Epidermal melanocyte (primary cell): Measurements from ENCODE around the gene BNIP1.

Source experiments
- DNase-seq: peaks from one replicate; pipeline ENCODE4 v3.0.0; 2011; ENCODE audit warnings: low spot score; ENCODE audit not compliant: insufficient read length

Gene BNIP1

DNA sequence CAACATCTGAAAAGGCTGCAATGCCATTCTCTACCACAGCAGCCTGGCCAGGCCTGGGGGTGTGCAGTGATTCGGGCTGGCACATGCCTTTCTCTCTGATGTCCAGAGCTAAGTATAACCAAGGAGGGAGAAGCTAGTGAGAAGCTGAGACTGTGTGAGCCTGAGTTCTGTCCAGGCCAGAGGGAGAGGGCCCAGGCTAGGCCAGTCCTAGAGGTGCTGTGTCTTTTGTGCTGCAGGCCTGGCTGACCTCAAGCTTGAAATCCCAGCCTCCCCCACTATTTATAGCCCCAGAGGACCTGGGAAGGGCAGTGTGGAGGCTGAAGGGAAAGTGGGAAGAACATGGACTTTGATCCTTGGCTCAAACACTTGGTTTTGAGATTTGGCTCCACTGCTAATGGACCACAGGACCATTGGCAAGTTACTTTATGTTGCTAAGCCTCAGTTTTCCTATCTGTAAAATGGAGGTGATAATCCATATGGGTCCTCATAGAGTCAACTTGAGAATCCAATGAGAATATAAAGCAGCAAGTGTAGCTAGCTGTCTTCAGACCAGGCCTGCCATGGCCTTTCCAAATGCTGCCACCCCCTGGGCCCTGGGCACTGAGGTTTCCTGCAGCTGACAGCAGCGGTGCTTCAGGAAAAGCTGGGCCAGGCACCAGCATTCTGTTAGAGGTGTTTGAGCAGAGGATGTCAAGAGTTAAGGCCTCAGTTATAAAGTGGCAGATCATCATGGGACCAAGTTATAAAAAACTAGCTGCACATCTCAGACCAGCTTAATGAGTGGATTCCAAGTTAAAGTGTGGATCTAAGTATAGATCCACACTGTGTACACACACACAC lies 21.1 kb downstream of the BNIP1 start:
- DNase-seq: no peak

DNA sequence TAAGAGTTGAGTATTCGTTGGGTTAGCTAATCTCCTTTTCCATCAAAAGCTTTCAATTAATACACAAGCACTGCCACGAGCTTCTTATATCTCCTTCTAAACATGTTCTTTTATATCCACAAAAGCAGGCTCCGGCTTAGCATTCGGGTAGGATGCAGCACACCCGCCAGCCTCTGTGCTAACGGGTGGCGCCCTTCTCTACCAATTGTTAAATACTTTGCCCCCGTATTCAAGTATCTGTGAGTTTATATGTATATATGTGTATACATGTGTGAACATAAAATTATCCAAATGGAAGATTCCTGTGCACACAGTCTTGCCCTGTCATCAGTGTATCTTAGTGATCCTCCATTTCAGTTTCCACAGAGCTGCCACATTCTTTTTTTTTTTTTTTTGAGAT lies 27.8 kb downstream of the BNIP1 start:
- DNase-seq: no peak

DNA sequence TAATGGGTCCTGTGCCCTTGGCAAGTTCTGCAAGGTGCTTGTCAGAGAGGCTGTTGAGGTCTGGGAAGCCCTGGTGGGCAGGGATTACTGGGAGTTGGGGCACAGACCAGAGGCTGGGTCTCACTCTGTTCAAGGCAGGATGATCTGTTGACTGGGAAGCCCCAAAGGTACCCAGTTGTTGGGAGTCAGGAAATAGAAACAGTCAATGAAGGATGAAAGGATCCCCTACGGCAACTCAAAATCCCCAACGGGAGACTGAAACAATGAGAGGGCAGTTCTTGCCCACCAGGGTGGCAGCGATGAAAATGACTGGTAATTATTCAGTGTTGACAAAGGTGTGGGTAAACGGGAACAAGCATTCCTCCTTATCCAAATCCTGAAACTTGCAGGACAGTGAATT lies 31.2 kb downstream of the BNIP1 start:
- DNase-seq: no peak

DNA sequence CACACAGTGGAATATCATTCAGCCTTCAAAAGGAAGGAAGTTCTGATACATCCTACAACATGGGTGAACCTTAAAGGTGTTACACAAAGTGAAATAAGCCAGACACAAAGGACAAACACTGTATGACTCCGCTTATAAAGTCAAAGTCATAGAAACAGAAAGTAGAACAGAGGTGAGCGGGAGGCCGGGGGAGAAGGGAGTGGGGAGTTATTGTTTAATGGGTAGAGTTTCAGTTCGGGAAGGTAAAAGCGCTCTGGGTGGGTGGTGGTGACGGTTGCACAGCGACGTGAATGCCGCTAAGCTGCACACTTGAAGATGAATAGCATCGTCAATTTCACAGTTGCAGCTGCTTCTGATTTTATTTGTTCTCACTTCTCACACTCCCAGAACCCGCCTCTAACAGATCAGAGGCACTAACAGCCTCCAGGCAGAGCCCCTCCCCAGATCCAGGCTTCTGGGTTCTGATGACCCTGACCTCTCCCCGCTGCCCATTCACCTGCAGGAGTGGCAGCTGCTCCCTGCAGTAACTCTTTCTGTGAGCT lies 34.1 kb downstream of the BNIP1 start:
- no peak for DNase-seq

DNA sequence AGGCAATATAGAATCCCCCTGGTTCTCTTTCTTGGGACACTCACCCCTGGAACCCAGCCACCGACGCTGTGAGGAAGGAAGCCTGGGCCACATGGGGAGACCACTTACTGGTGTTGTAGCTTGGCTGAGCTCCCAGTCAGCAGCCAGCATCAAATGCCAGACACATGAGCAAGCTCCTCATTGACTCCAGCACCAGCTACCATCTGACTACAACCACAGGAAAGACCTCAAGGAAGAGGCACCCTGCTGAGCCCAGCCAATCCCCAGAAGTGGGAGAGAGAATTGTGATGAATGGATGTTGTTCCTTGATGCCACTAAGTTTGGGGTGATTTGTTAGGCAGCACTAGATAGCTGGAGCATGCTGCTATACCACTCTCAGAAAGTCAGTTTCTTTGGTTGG lies 36.0 kb downstream of the BNIP1 start:
- no peak for DNase-seq

DNA sequence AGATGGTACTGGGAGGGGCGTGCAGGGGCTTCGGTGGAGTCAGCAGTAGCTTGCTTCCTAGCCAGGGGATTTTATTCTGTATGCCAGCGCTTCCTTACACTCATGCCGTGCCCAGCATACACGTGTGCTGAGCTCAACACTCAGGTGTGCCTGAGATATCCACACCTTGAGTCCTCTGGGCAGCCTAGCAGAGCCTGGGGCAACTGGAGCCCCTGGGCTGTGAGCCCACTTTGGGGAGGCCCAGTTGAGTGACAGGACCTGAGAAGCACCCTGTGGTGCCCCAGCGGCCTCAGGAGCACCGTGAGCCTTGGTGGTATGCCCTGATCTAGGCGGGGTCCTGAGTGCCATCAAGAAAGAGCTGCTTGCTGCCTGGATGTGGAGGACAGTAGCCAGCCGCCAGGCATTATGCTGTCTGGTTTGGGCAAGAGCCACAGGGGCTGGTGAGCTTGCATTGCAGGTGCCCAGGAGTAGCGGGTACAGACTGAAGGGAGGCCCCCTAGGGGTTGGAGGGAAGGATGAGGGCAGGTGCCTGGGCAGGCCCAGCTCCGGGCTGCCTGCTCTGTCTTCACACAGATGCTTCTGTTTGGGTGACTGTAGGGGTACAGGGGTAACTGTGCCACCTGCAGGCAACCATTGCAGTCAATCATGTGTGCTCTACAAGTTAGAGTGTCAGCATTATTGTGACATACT lies 42.9 kb downstream of the BNIP1 start:
- DNase-seq: no peak

DNA sequence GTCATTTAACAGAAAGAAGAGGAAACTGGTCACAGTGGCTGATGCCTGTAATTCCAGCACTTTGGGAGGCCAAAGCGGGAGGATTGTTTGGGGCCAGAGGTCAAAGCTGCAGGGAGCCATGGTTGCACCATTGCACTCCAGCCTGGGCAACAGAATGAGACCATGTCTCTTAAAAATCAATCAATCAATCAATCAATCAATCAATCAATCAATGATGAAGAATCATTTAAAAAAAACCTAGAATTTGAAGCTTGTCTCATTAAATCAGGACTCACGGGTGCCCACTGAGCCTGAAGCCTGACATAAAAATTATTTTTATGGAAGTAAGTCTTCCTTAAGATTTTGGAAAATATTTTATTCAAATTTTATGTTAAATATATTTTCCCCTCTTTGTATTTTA lies 43.9 kb downstream of the BNIP1 start:
- no peak for DNase-seq

DNA sequence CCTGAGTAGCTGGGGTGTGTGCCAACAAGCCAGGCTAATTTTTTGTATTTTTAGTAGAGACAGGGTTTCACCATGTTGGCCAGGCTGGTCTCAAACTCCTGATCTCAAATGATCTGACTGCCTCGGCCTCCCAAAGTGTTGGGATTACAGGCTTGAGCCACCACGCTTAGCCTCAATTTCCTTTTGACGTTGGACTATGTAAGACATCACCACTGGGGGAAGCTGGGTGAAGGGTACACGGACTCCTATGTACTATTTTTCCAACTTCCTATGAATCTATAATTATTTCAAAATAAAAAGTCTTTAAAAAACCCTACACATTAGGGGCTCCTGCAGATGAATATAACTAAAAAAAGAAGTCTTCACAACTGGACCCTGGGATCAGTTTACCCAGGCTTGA lies 46.7 kb downstream of the BNIP1 start:
- DNase-seq: no peak

DNA sequence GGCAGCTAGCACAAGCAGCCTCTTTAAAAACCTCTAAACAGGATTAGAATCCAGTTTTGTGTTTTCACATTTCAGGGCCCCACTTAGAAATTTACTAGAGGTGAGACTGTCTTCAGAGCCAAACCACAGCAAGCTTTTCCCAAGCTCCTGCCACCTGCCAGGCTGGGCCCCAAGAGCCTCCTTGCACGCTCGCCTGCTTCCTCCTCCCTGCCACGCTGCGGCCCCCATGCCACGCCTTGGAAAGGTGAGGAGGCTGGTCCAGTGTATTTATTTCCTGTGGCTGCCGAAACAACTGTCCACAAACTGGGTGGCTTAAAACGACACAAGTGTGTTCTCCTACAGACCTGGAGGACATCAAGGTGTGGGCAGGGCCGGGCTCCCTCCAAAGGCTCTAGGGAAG lies 47.2 kb downstream of the BNIP1 start:
- DNase-seq: no peak

DNA sequence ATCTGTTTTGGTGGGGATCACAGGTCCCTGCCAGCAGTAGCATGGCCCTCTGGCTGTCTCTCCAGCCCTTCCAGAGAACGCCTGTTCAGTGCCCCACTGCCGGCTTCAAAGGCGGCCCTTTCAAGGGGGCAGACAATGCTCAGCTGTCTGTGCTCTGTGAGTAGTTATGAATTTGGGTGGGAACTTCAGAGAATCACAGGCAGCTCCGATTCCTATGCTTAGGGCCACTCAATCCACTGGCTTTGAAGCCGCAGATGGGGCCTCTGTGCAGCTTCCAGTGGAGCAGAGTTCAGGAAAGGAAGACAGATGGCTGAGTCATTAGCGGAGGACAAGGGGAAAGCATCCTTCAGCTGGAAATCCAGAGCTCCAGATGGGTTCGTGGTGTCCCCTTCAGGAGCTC lies 48.2 kb downstream of the BNIP1 start:
- DNase-seq: no peak

DNA sequence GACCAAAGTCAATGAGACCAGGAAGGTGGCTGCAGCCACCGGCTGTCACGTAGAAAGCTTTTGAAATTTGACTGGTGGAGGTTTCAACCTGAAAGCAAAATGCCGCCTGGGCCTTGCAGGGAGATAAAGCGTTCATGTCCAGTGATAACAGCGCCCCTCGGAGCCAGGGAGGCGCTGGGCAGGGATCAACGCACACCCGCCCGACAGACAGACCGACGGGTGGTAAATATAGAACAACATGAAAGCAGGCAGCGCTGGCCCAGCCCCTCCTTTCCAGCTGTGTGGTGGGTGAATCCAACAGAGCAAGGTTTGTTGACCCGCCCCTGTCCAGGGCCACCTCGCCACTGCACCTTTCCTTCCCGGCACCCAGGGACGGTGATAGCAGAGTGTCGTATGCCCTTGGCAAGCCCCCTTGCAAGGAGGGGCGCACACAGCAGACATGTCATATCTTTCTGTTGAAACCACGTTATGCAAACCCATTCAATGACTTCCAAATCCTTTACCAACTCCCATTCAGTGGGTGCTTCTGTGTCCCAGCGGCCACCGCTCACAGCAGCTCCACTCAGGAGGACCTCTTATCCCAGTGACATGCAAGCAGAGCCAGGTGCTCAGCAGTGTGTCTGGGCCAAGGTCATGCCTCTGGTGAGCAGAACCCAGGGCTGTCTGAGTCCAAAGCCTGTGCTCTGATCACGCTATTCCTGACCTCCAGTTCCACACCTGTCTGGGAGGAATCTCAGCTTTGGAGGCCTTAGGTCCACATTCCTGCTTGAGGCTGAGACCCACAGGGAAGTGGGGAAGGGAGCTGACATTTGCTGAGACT lies 52.0 kb downstream of the BNIP1 start:
- DNase-seq: no peak

DNA sequence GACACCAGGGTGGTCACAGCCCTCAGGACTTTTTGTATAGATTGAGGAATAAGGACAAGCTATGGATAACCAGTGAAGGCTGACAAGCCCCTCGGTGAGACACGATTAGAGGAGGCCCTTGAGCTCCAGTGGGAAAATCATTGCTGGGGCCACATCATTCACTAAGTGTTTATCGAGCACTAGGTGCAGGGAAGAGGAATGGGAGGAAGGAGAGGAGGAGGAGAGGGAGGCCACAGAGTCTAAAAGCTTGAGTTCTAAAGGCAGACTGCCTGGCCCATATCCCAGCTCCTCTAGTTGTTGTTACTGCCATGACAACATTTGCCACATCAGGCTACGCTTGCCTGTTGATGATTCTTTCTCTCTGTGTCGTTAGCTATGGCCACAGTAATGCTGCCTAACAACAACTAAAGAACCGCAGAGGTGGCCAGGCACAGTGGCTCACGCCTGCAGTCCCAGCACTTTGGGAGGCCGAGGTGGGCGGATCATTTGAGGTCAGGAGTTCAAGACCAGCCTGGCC lies 53.1 kb downstream of the BNIP1 start:
- DNase-seq: no peak

DNA sequence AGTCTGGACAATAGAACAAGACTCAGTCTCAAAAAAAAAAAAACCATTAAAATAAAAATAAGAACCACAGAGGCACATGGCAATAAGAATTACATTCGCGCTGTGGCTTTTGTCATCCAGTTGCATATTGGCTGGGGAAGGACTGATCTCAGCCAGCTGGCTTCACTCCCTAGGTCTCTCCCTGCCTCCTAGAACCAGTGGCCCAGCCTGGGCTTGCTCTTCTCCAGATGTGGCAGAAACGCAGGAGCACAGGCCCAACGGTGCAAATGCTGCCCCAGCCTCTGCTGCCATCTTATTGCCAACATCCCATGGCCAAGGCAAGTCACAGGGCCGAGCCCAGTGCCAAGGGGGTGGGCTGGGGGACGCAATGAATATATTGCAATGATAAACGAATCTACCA lies 53.7 kb downstream of the BNIP1 start:
- no peak for DNase-seq

DNA sequence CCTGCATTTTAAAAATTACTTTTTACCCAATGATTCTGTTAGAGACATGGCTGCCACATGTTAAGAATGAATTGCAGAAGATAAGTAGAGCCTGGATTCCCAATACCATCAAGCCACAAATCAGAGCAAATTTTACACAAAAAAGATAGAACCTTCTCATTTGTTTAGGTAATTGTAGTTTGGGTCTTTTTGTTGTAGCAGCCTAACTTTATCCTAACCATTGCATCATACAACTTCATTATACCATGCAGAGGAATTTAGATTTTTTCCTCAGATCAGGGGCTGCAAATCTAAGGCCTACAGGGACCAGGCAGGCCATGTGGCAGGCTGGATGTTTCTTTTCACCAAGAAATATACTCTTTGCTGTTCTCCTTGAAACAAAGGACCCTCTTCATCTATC lies 56.0 kb downstream of the BNIP1 start:
- DNase-seq: no peak

DNA sequence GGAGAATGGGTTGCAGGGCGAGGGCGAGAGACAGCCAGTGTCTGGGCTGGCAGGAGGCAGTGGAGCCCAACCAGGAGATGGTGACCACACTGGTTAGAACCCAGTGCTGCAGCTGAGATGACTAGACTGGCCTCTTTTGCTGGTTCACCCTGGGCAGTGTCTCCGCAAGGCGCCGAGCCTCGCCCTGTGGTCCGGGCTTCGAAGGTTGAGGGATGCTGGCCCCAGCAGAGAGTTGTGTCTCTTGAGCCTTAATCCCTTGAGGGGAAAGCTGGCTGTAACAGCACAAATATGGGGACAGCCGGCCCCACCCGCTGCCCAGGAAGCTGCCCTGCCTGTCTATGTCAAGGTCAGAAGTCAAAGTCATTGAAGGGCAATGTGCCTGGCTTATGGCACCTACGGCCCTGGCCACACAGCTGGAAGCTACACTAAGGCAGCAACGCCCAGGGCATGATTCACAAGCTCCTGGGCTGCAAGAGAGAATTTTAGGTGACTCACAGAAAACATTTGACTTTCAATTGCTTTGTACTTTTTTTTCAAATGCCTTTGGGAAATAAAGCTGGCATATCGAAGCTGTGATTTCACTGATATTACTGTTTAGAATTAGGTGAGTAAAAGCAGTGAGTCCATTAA lies 57.4 kb downstream of the BNIP1 start:
- DNase-seq: no peak

DNA sequence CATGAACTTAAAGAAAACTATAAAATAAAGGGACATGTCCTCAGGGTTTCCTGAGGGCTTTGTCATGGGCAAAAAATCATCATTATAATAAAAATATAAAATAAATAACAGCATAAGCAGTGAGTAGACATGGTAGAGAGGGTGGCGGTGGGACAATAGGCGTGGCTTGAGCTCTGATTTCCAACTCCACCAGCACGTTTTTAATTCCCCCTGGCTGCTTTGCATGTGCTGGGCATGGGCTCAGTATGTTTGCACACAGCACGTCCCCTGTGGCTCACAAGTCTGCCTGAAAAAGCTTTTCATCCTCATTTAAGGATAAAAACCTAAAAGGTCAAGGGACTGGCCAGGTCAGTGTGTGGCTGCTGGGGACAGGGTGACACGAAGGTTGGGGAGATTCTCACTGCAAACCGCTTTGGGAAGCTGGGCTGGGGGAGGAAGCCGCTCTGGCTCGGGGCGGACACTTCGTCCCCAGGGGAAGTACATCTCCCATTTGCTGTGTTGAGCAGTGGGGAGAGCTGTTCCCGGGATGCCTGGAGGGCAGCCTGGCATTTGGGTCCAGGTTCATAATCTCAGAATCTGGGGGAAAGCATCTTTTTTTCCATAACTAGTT lies 58.0 kb downstream of the BNIP1 start:
- DNase-seq: no peak

DNA sequence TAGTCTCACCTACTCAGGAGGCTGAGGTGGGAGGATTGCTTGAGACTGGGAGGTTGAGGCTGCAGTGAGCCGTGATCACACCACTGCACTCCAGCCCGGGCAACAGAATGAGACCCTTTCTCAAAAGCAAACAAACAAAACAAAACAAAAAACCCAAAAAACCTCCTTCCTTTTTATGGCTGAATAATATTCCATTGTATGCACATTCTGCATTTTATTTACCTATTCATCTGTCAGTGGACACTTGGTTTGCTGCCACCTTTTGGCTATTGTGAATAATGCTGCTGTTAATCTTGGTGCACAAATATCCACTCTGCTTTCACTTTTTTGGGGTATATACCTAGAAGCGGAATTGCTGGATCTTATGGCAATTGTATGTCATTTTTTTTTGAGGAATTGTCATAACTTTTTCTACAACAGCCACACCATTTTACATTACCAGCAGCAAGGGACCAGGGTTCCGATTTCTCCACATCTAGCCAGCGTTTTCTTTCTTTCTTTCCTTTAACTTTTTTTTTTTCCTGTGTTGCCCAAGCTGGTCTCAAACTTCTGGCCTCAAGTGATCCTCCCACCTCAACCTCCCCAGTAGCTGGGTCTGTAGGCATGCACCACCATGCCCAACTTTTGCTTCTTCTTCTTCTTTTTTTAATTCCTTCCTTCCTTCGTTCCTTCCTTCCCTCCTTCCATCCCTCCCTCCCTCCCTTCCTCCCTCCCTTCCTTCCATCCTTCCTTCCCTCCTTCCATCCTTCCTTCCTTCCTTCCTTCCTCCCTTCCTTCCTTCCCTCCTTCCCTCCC lies 60.1 kb downstream of the BNIP1 start:
- no peak for DNase-seq

DNA sequence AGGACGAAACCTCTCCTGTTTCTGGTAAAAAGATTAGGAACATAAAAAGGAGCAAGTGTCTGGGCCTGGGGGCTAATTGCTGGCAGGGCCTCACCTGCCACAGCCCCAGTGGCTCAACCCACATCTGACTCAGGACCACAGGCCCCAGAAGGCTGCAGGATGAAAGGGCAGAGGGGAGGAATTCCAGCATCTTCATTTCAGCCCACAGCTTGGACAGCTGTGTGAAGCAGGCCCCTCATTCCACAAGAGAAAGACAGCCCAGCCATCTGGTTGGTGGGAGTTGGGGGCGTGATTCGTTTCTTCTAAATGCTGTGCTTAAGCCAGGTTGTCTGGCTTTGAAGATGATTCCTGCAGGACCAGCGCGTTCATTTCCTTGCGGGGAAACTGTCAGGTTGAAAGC lies 61.6 kb downstream of the BNIP1 start:
- DNase-seq: no peak

DNA sequence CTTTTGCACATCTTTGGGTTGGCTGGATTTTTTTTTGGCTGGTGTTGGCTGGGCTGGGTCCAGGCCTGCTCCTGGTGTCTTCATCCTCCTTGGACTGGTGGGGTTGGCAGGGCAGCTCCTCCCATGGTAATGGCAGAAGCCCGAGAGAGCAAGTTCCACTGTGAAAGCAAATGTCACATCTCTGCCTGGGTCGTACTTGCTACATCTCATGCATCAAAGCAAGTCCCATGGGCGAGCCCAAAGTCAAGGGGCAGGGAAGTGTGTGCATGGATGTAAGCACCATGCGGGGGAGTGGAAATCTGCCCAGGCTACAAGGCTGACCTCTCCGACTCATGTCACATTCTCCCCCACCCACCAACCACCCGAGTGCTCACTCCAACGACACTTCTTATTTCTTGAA lies 64.0 kb downstream of the BNIP1 start:
- no peak for DNase-seq

DNA sequence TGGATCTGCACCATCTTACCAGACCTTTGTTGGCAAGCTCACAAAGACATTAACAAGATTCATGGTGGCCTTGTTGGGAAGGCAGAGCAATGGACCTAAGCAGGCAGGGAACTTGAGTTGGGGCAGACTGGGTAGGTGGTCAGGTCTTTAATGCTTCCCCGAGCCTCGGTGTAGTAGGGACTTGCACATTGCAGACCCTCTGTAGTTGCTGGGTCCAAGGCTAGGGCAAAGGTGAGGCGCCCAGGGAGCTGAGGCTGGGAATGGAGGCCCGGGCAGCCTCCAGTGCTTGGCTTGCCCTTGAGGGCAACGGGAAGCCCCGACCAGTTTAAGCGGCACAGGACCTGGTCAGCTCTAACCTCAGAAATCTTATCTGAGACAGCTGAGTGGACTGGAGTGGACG lies 66.5 kb downstream of the BNIP1 start:
- no peak for DNase-seq
